ENCODE data around the gene NCMAP. TPM values are rescaled to one million over a fixed set of nuclear protein-coding genes. Genes with fewer than 3 reads are reported as not detected.

Gene NCMAP
- total RNA-seq, 1 donor from 2014 or later, result not detected

Other genes with a start within 250 kb of the NCMAP start
- 0.63 TPM in 1 of 2 replicates, not detected in the other for gene GRHL3, start 236.7 kb upstream of the NCMAP start, total RNA-seq
- 3.7 and 6.7 TPM in 2 replicates for gene STPG1, start 142.3 kb upstream of the NCMAP start, total RNA-seq
- 23.9 and 26.3 TPM in 2 replicates for gene NIPAL3, start 140.3 kb upstream of the NCMAP start, total RNA-seq
- 3.7 and 7.4 TPM in 2 replicates for gene RCAN3, start 53.3 kb upstream of the NCMAP start, total RNA-seq
- gene SRRM1, start 87.2 kb downstream of the NCMAP start, total RNA-seq, result 51.6 and 106 TPM in 2 replicates
- 522 and 526 TPM in 2 replicates for gene CLIC4, start 189.4 kb downstream of the NCMAP start, total RNA-seq

All from glomerular endothelial cell (primary cell).